MCF 10A (cell line): ENCODE data around the gene PPP2R2B. TPM values are rescaled to one million over a fixed set of nuclear protein-coding genes. Genes with fewer than 3 reads are reported as not detected.

ENCODE experiments used
- BruUV-seq: library from RNA; stranded (reverse); fragments of 400-500 nt; replicated peaks from 2 replicates; lab custom pipeline; 2021; lab: Mats Ljungman, UMichigan
- CTCF ChIA-PET: fragments of 300-600 bp; sonication (Branson Sonifier 250); formaldehyde crosslinking; extraction: SDS; loops from one replicate; lab custom pipeline; 2021; ENCODE audit warnings: antibody characterized with exemption, inconsistent platforms; lab: Yijun Ruan, JAX
- POLR2A ChIA-PET: fragments of 300-600, 350-650 bp; sonication (Branson Sonifier 250); formaldehyde crosslinking; extraction: SDS; loops from one replicate; lab custom pipeline; 2020; ENCODE audit warnings: antibody characterized with exemption, inconsistent platforms; lab: Yijun Ruan, JAX
- DNase-seq: peaks from one replicate; pipeline ENCODE4 v3.0.0-alpha.2; 2018; ENCODE audit not compliant: unreplicated experiment
- H3K27ac Mint-ChIP-seq: one replicate; pipeline ENCODE4 v1.8.0; 2022; ENCODE audit warnings: mild to moderate bottlenecking, low read depth, mixed read lengths; ENCODE audit not compliant: unreplicated experiment
- H3K27me3 Mint-ChIP-seq: one replicate; pipeline ENCODE4 v1.8.0; 2022; ENCODE audit warnings: mixed read lengths; ENCODE audit not compliant: insufficient read depth, unreplicated experiment
- H3K36me3 Mint-ChIP-seq: one replicate; pipeline ENCODE4 v1.8.0; 2022; ENCODE audit warnings: mild to moderate bottlenecking, moderate library complexity, mixed read lengths; ENCODE audit not compliant: insufficient read depth, unreplicated experiment
- H3K4me1 Mint-ChIP-seq: one replicate; pipeline ENCODE4 v1.8.0; 2022; ENCODE audit warnings: mixed read lengths; ENCODE audit not compliant: insufficient read depth, unreplicated experiment
- H3K4me3 Mint-ChIP-seq: one replicate; pipeline ENCODE4 v1.8.0; 2022; ENCODE audit warnings: mild to moderate bottlenecking, moderate library complexity, mixed read lengths; ENCODE audit not compliant: unreplicated experiment
- H3K9me3 Mint-ChIP-seq: one replicate; pipeline ENCODE4 v1.8.0; 2022; ENCODE audit warnings: mixed read lengths; ENCODE audit not compliant: unreplicated experiment
- intact Hi-C: fragments of 100-400 bp; cut with micrococcal nuclease; formaldehyde crosslinking; loops from 2 replicates; pipeline ENCODE4 v1.14.1; 2022
- total RNA-seq: library from RNA; stranded (reverse); gene quantifications from 2 replicates; pipeline ENCODE4 v1.2.3, GENCODE V29; 2022
- TF ChIP-seq, protein P1 (sequence below): fragments of 200-600 bp; IDR thresholded peaks from one replicate; pipeline ENCODE4 v1.8.0; 2022; ENCODE audit warnings: antibody characterized with exemption, mild to moderate bottlenecking; ENCODE audit not compliant: unreplicated experiment

Gene PPP2R2B
- total RNA-seq, 1 experiment from 2014 or later = 0.54 TPM

DNA sequence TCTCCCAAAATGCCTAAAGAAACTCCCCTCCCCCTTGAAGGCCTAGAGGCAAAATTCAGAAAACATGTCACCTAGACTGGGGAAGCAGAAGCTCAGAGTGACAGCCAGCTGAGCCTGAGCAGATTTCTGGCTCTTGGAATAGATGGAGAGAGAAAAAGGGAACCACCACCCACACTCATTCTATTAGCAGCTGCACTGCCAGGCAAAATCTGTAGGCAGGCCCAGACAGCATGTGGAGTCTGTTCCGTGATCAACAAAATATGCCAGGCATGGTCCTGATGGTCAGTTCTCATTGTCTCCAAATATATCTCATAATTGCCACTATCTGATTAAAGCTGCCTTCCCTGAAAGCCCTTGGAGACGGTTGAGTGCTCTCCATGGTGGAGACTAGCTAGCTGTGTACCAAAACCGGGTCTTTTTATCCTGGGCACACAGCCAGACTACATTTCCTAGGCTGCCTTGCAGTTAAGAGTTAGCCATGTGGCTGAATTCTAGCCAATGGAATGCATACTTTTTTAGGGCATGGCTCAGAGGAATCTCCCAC, 230.8 kb downstream of the PPP2R2B start:
- DNase-seq = peak; percentile 13
- Mint-ChIP-seq H3K27ac (no peak overlapping the region), H3K27me3 (no peaks in the 10 kb centered on the region), H3K4me3 (no peak overlapping the region), H3K4me1 (no peaks in the 10 kb centered on the region), H3K9me3 (no peaks in the 10 kb centered on the region), H3K36me3 (no peaks in the 10 kb centered on the region)
- TF ChIP-seq, protein P1, sequence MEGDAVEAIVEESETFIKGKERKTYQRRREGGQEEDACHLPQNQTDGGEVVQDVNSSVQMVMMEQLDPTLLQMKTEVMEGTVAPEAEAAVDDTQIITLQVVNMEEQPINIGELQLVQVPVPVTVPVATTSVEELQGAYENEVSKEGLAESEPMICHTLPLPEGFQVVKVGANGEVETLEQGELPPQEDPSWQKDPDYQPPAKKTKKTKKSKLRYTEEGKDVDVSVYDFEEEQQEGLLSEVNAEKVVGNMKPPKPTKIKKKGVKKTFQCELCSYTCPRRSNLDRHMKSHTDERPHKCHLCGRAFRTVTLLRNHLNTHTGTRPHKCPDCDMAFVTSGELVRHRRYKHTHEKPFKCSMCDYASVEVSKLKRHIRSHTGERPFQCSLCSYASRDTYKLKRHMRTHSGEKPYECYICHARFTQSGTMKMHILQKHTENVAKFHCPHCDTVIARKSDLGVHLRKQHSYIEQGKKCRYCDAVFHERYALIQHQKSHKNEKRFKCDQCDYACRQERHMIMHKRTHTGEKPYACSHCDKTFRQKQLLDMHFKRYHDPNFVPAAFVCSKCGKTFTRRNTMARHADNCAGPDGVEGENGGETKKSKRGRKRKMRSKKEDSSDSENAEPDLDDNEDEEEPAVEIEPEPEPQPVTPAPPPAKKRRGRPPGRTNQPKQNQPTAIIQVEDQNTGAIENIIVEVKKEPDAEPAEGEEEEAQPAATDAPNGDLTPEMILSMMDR = no peak
- POLR2A ChIA-PET = no interaction called here
- no TSS peak for BruUV-seq
- CTCF ChIA-PET = interaction anchor here (1.1 kb wide), 1 partner anchor 53 kb away, joined by 3 read pairs; no protein-coding TSS in a partner anchor
- intact Hi-C loops = no loop called here

DNA sequence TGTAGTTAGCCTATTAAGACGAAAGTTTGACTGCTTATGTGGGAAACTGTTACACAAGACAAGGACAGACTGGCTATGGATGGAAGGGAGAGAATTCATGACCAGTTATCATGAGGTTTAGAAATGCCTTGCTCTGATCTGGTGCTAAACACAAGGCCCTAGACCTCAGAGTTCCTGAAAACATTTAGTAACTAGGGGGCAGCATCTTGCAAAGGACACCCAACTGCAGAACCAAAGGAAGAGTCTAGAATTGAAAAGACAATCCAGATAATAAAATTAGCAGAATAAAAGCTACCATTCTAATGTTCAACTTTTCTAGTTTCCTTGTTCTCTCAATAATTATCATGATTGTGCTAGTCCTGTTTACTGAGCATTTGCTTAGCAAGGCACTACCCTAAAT, 232.1 kb downstream of the PPP2R2B start:
- no peak overlapping the region for H3K27ac Mint-ChIP-seq
- POLR2A ChIA-PET = interaction anchor here (0.6 kb wide), 1 partner anchor 203 kb away, joined by 3 read pairs; no protein-coding TSS in a partner anchor
- H3K36me3 Mint-ChIP-seq = no peaks in the 10 kb centered on the region
- TF ChIP-seq, protein P1 = no peak
- H3K4me3 Mint-ChIP-seq = no peak overlapping the region
- no peaks in the 10 kb centered on the region for H3K9me3 Mint-ChIP-seq
- no peaks in the 10 kb centered on the region for H3K27me3 Mint-ChIP-seq
- CTCF ChIA-PET = no interaction called here
- no peaks in the 10 kb centered on the region for H3K4me1 Mint-ChIP-seq
- intact Hi-C loops = no loop called here
- DNase-seq = no peak
- no TSS peak for BruUV-seq

DNA sequence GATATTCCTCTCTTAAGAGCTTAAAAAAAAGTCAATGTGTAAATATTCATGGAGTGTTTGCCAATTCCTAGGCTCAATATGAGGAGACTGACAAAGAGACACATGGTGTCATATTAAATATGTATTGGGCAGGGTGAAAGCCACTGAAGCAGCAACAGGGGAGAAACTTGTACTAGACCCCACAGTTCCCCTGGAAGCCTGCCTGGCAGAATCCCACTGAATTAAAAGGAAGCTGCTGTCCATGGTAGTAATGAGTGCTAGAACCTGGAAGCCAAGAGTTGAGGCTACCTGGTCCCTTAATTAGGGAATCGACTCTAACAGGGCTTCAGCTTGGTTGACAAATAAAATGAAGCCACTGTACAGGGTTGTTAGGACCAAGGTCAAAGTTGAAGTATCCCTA, 233.2 kb downstream of the PPP2R2B start:
- Mint-ChIP-seq H3K9me3 (no peaks in the 10 kb centered on the region), H3K27me3 (peaks cover 1% of the 10 kb centered on the region), H3K4me3 (no peak overlapping the region), H3K27ac (no peak overlapping the region), H3K4me1 (no peaks in the 10 kb centered on the region), H3K36me3 (no peaks in the 10 kb centered on the region)
- ChIA-PET CTCF (interaction anchor here (0.6 to 1.2 kb wide), 5 partner anchors 10 to 629 kb away, joined by 3 to 4 read pairs (median 3); no protein-coding TSS in a partner anchor), POLR2A (no interaction called here)
- no TSS peak for BruUV-seq
- intact Hi-C loops = no loop called here
- DNase-seq = peak; percentile 31
- TF ChIP-seq, protein P1 = no peak

DNA sequence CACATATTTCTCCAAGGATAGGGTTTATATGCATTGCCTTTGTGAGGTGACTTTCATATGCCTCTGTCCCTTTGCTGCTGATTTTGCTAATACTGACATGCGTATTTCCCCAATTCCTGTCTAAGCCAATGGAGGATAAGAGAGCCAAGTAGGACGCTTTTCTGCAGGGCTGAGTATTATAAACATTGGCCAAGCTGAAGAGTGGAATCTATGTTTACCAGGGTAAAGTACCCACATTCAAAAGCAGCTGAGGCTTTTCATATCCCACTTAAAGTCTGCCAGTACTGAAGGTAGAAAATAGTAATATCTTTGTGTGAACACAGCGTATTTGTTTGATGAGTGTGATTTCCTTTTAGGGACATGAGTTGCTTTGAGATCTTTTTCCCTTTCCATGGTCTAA, 233.7 kb downstream of the PPP2R2B start:
- Mint-ChIP-seq H3K36me3 (no peaks in the 10 kb centered on the region), H3K27me3 (peaks cover 6% of the 10 kb centered on the region), H3K9me3 (no peaks in the 10 kb centered on the region), H3K4me3 (no peak overlapping the region), H3K4me1 (no peaks in the 10 kb centered on the region), H3K27ac (no peak overlapping the region)
- POLR2A ChIA-PET = no interaction called here
- DNase-seq = no peak
- BruUV-seq = no TSS peak
- TF ChIP-seq, protein P1 = no peak
- CTCF ChIA-PET = interaction anchor here (0.8 to 1.2 kb wide), 4 partner anchors 9 to 543 kb away, joined by 3 to 4 read pairs (median 3); no protein-coding TSS in a partner anchor
- intact Hi-C loops = no loop called here
